Measurements from ENCODE around the gene LBR. TPM values are rescaled to one million over a fixed set of nuclear protein-coding genes. Genes with fewer than 3 reads are reported as not detected.

Gene LBR
- total RNA-seq, 4 donors from 2014 or later: 17.7 to 30.8 (median 25.1) TPM

- Histone ChIP-seq H3K27me3 (no peaks in the 10 kb centered on the region), H3K4me1 (peaks cover 0 to 10% (median 2%) of the 10 kb centered on the region in 4 donors), H3K9me3 (no peaks in the 10 kb centered on the region), H3K36me3 (no peaks in the 10 kb centered on the region), H3K4me3 (peak overlapping the region in 2 of 4 donors; percentile 39 to 42), H3K27ac (peak overlapping the region in 3 of 4 donors; percentile 73 to 87 (median 80))
- WGBS, 2 donors: 91 to 95% methylated on average over 4 of the region's 4 CpGs
- DNase-seq (ENCODE audit: low spot score in 2 of 2): no peak
- TF ChIP-seq CTCF (IDR thresholded peaks at IDR 0.05) (no peak), EP300 (IDR thresholded peaks at IDR 0.05) (no peak), POLR2A (IDR thresholded peaks at IDR 0.05) (no peak)
These were observed 39.0 kb upstream of the LBR start for GRCh38 chr1:225466848-225467192.

- Histone ChIP-seq H3K27ac (no peak overlapping the region), H3K9me3 (no peaks in the 10 kb centered on the region), H3K27me3 (no peaks in the 10 kb centered on the region), H3K4me3 (no peak overlapping the region), H3K4me1 (peaks cover 0 to 10% (median 2%) of the 10 kb centered on the region in 4 donors), H3K36me3 (no peaks in the 10 kb centered on the region)
- 88 to 89% methylated on average over 23 to 26 of the region's 26 CpGs for WGBS, 2 donors
- DNase-seq (ENCODE audit: low spot score in 2 of 2): no peak
- no peak for TF ChIP-seq EP300 (IDR thresholded peaks at IDR 0.05)
- no peak for TF ChIP-seq CTCF (IDR thresholded peaks at IDR 0.05)
- TF ChIP-seq POLR2A (IDR thresholded peaks at IDR 0.05): no peak
These were observed 38.1 kb upstream of the LBR start for GRCh38 chr1:225465793-225466517.

GRCh38 chr1:225464851-225465792, 37.3 kb upstream of the LBR start:
- WGBS, 2 donors: 55 to 66% methylated on average over 14 to 15 of the region's 15 CpGs
- peaks cover 0 to 13% (median 2%) of the 10 kb centered on the region in 4 donors for H3K4me1 ChIP-seq
- no peaks in the 10 kb centered on the region for H3K27me3 ChIP-seq
- no peak for TF ChIP-seq POLR2A (IDR thresholded peaks at IDR 0.05)
- no peak for TF ChIP-seq CTCF (IDR thresholded peaks at IDR 0.05)
- TF ChIP-seq EP300 (IDR thresholded peaks at IDR 0.05): no peak
- no peak overlapping the region for H3K4me3 ChIP-seq
- H3K27ac ChIP-seq: no peak overlapping the region
- H3K36me3 ChIP-seq: no peaks in the 10 kb centered on the region
- H3K9me3 ChIP-seq: no peaks in the 10 kb centered on the region
- no peak for DNase-seq (ENCODE audit: low spot score in 2 of 2)

- no peaks in the 10 kb centered on the region for H3K36me3 ChIP-seq
- no peak overlapping the region for H3K27ac ChIP-seq
- H3K4me1 ChIP-seq: peaks cover 0 to 15% (median 2%) of the 10 kb centered on the region in 4 donors
- H3K27me3 ChIP-seq: no peaks in the 10 kb centered on the region
- no peaks in the 10 kb centered on the region for H3K9me3 ChIP-seq
- TF ChIP-seq CTCF (IDR thresholded peaks at IDR 0.05) (no peak), EP300 (IDR thresholded peaks at IDR 0.05) (no peak), POLR2A (IDR thresholded peaks at IDR 0.05) (no peak)
- H3K4me3 ChIP-seq: no peak overlapping the region
- no peak for DNase-seq (ENCODE audit: low spot score in 2 of 2)
- 50 to 53% methylated on average over 15 of the region's 15 CpGs for WGBS, 2 donors
These were observed 35.1 kb upstream of the LBR start for GRCh38 chr1:225462714-225463574.
